Activated CD8-positive, alpha-beta memory T cell treated with anti-CD3 and anti-CD28 coated beads, Interleukin-2, amount 50 U/mL, for 24 hours (primary cell): ENCODE data around the gene KIAA2012.
A peak's percentile ranks its signal among the peaks of the same experiment; 100 is the strongest.

Source experiments
- DNase-seq: peaks from one replicate; pipeline ENCODE4 v3.0.0-alpha.2; 2020; ENCODE audit errors: extremely low read depth

KIAA2012 gene

GRCh38 chr2:202072737-202073401, at the start of gene KIAA2012:
KIAA2012 (plus strand) TSS chr2:202073255; CDS start chr2:202073628, 373 bp downstream.
- DNase-seq = no peak

GRCh38 chr2:202023904-202024266, 49.2 kb upstream of the KIAA2012 start:
- no peak for DNase-seq

DNA sequence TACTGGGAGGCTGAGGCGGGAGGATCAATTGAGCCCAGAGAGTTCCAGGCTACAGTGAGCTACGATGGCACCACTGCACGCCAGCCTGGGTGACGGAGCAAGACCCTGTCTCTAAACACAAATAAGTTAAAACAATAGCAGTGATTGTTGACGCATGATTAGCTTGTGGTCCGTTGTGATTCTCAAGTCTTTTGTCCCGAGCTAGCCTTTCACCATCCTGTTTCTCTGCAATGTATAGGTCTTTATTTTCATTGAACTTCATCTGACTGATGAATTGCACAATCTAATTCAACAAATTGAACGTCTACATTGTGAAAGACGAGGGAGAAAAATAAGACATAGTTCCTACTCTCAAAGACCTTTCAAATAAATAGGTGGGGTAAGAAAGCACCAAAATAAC, 48.2 kb upstream of the KIAA2012 start:
- no peak for DNase-seq

DNA sequence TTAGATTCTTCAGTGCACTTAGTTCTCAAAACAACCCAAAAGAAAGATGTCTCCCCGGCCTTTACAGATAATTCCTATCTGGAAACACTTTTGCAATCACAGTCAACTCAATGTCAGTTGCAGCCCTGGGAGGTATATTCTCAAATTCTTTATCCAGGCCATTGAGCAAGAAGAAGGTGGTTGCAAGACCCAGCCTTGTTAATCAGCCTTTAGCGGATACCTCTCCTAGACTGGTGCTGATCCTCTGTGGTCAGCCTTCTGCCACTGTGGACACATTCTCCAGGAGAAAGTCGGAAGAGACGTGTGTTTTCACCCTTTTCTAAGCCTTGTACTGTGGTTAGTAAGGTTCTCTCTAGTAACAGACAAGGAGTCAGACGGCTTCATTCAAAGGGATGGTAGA, 47.2 kb upstream of the KIAA2012 start:
- no peak for DNase-seq

GRCh38 chr2:202026507-202026906, 46.5 kb upstream of the KIAA2012 start:
- DNase-seq = no peak

DNA sequence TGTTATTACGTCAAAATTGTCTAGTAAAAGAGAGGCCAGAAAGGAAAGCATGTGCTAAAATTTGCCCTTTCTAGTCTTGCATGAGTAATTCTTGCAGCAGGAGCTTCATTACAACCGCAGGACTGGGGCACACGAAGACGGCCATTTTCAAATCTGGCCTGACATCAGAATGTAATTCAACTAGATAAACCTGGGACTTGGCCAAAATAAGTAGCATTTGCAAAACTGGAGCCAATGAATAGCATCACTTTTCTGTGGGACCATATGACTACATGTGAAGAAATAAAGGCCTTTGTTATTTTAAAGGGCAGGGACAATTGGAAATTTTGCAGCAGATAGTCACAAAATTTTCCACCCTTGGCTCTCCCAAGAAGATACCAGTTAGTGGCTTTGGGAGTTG, 42.4 kb upstream of the KIAA2012 start:
- DNase-seq = no peak

DNA sequence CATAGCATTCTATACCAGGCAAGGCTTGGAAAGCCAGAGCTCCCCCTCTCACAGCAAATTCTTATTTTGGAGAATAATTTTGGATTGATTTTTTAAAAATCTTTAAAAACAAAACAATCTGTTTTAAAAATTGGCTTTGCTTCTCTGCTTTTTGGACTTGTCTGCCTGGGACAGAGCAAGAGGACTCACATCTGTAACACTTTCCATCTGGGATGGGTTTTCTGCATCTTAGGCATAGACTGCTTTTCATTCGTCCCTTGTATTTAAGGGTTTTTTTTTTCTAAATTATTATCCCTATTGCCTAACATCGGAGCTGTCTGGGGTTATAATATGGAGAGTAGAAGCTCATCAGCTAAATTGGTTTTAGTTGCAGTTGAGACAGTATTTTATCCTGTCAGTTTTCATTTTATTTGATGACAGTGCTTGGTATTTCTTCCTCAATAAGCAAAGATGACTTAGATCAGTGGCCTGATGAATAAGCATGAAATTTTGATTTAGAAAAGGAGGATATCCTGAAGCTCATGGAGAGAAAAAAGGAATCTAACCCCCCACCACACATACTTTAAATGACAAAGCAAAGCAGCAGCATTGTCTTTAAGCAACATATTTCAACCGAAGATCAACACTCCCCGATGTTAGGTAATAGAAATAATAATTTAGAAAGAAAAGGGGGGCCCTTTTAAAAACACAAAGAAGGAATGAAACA, 41.7 kb upstream of the KIAA2012 start:
- DNase-seq = no peak

DNA sequence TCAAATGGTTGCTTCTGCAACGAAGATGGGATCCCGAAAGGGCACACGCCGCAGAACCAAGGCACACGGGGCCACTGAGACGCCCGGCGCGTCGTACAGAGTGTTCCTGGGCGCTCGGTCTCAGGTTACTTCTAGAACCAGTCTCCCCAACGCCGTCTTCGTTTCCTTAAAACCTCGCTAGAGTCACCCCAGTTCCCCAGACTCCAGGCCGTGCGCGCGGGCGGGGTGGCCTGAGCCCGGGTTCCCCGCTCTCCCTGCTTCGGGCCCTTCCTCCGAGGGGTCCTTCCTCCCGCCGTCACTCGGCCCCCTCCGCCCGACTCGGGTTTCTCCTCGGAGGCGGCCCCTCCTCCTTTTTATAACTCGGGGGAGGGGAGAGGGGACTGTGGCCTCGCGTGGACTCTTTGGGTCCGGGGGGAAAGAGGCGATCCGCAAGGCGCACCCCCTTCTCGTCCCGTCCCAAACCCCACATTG, 40.2 kb upstream of the KIAA2012 start:
- no peak for DNase-seq

GRCh38 chr2:202033317-202034248, 39.5 kb upstream of the KIAA2012 start, which contains the start of gene FZD7:
FZD7 (plus strand) TSS chr2:202033855; CDS start chr2:202034648, 793 bp downstream.
- DNase-seq = peak; percentile 60

GRCh38 chr2:202034249-202035088, 38.6 kb upstream of the KIAA2012 start:
- no peak for DNase-seq

GRCh38 chr2:202035089-202035940, 37.7 kb upstream of the KIAA2012 start:
- DNase-seq = no peak

DNA sequence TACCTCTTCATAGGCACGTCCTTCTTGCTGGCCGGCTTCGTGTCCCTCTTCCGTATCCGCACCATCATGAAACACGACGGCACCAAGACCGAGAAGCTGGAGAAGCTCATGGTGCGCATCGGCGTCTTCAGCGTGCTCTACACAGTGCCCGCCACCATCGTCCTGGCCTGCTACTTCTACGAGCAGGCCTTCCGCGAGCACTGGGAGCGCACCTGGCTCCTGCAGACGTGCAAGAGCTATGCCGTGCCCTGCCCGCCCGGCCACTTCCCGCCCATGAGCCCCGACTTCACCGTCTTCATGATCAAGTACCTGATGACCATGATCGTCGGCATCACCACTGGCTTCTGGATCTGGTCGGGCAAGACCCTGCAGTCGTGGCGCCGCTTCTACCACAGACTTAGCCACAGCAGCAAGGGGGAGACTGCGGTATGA, 37.1 kb upstream of the KIAA2012 start:
- no peak for DNase-seq

DNA sequence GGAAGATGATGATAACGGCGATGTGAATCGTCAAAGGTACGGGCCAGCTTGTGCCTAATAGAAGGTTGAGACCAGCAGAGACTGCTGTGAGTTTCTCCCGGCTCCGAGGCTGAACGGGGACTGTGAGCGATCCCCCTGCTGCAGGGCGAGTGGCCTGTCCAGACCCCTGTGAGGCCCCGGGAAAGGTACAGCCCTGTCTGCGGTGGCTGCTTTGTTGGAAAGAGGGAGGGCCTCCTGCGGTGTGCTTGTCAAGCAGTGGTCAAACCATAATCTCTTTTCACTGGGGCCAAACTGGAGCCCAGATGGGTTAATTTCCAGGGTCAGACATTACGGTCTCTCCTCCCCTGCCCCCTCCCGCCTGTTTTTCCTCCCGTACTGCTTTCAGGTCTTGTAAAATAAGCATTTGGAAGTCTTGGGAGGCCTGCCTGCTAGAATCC, 36.4 kb upstream of the KIAA2012 start:
- no peak for DNase-seq

GRCh38 chr2:202037086-202037485, 36.0 kb upstream of the KIAA2012 start:
- no peak for DNase-seq

DNA sequence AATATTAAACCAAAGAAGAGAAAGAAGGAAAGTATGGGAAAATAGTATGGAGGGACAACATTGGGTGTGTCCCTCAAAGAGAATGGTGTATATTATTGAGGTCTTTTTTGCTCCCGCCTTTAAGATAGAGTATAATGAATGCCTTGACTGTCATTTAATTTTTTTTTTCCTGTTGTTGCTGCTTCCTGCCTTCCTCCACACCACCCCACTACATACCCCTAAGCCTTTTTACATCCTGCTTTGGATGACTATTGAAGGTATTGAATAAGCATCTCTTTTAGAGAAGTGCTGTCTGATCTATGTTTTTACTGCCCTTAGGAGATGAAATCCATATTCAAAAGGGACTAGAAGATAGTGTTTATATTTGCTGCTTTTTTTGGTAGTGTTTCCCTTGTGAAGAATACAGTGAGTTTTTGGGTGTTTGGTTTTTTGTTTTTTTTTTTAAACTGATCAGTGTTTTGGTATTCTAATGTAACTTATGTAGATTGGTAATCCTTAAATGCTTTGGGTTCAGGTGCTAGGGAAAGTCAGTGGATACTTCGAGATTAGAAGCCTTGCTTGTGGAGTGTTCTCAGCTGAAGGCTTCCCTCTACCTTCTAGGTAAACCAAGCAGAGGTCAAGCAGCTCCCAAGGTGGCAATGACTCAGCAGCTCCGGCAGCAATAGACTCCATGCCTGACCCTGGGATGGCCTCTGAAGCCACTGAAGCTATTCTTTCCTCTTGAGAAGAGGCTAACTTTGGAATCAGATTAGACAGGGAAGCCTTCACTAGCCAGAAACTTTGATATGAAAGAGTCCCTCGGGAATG, 34.4 kb upstream of the KIAA2012 start:
- DNase-seq = no peak

- no peak for DNase-seq
These were observed 33.6 kb upstream of the KIAA2012 start for GRCh38 chr2:202039278-202040078.

DNA sequence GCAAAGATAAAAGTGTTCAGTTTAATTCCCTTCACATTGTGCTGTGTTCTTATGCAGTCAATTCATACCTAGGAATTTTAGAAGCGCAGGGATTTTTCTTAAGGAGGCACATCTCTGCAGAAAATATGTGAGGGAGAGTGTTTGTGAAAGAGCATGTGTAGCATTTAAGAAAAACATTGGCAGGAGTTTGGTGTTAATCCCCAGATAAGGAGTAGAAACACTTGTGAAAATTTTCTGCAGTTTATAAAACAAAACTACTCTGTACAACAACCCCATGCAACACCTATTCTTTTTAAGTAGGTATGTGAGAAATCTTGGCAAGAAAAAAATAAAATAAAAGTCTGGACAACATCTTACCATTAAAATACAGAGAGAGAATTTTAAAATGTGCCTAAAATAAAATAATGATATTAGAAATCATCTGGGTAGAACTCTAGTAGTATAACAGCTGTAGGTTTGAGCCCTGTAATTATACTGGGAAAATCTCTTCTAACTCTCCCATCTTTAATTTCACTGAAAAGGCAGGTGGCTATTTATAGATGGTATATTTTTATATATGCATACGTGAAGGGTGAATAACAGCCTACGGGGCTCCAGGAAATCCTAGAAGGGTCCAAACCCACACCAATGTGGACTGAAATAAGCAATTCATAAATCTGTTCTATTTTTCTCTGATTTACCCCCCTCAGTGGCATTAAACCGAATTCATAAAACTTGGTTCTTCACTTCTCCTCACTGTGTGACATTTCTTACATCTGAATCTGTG, 32.8 kb upstream of the KIAA2012 start:
- DNase-seq = no peak

DNA sequence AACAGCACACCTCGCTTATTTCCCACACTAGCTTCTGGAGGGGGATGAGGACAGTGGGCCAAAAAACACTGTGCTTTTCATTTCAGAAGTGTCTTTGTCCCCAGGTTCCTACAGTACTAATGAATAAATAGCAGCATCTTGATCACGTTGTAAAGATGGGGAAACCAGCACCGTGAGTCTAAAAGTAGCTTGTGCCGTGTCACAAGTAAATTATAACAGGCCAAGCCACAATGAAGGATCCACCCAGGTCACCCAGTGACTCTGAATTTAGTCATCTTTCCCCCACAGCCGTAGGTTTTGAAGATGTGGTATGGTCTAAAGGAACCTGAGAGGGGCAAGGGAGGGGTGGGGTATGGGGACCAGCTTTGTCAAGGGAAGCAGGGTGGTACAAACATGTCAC, 30.6 kb upstream of the KIAA2012 start:
- no peak for DNase-seq
